IPS-20b (cell line): ENCODE data around the gene ODAPH.
"Not testable (repeated sequence)": the region's sequence is repeated elsewhere in the genome, so short reads cannot be mapped to it uniquely, and the experiment has no call there.

Source experiments
- H3K27ac ChIP-seq: one replicate; pipeline ENCODE4 v1.5.1; 2013; ENCODE audit warnings: low read length
- H3K27me3 ChIP-seq: 2 replicates; pipeline ENCODE4 v1.6.1; 2013; ENCODE audit warnings: mild to moderate bottlenecking, low read length, inconsistent platforms; ENCODE audit not compliant: insufficient read depth
- H3K36me3 ChIP-seq: 2 replicates; pipeline ENCODE4 v1.6.1; 2013; ENCODE audit warnings: low read depth, mild to moderate bottlenecking, inconsistent platforms, low read length, moderate library complexity; ENCODE audit not compliant: insufficient read depth
- H3K4me1 ChIP-seq: 2 replicates; pipeline ENCODE4 v1.6.1; 2013; ENCODE audit warnings: mild to moderate bottlenecking, control low read depth, inconsistent platforms, low read length, moderate library complexity; ENCODE audit not compliant: insufficient read depth
- H3K4me3 ChIP-seq: 2 replicates; pipeline ENCODE4 v1.5.1; 2013; ENCODE audit warnings: mild to moderate bottlenecking, low read length, inconsistent platforms
- H3K9ac ChIP-seq: 2 replicates; pipeline ENCODE4 v1.6.1; 2013; ENCODE audit warnings: low read depth, mild to moderate bottlenecking, inconsistent platforms, low read length, moderate library complexity
- H3K9me3 ChIP-seq: 2 replicates; pipeline ENCODE4 v1.6.1; 2013; ENCODE audit warnings: mild to moderate bottlenecking, low read depth, low read length, inconsistent platforms; ENCODE audit not compliant: insufficient read depth

ODAPH gene

DNA sequence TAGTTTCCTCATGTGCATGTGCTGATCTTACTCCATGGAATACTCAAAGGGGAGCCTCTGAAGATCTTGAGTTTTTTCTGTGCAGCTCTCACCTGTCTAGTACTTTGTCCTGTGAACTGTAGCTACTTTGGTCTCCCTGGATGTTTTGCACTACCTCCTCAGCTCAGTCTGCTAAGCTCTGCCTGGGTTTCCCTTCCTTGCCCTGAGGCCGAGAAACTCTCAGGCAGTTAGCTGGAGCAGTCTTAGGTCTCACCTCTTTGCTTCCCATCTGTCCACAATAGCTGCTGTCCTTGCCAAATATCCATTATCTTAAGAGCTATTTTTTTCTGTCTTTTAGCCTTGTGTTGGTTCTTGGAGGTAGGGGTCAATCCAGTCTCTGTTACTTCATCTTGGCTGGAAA is 30.0 kb upstream of the ODAPH start:
- Histone ChIP-seq H3K9me3 (no peaks in the 10 kb centered on the region), H3K27ac (no peak overlapping the region), H3K36me3 (peaks cover 73% of the 10 kb centered on the region)

DNA sequence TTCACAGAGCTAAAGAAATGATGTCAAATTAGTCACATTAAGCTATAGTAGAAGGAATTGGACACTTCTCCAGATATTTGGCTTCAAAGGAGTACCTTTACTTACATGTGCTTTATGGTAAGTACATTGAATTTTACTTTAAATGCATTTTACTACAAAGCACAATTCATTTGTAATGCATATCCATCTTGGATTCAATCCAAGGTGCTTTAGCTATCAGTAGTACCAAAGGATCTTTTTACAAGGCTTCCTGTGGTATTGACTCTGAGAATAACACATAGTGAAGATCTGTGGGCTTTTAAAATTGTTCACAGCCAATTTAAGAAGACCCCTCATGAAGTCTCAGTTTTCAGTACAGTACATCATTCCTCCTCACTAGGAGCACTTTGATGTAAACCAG is 28.4 kb upstream of the ODAPH start:
- no peak overlapping the region for H3K4me3 ChIP-seq
- no peak overlapping the region for H3K9ac ChIP-seq
- H3K9me3 ChIP-seq, result no peaks in the 10 kb centered on the region; the same call in 1 of the 2 replicates
- no peak overlapping the region for H3K27ac ChIP-seq
- H3K27me3 ChIP-seq, result no peaks in the 10 kb centered on the region
- no peaks in the 10 kb centered on the region for H3K4me1 ChIP-seq
- H3K36me3 ChIP-seq, result peaks cover 71% of the 10 kb centered on the region

More for the DNA sequence above, 30.0 kb upstream of the ODAPH start:
- Histone ChIP-seq H3K27me3 (no peaks in the 10 kb centered on the region), H3K9ac (no peak overlapping the region), H3K4me1 (no peaks in the 10 kb centered on the region), H3K4me3 (no peak overlapping the region)

DNA sequence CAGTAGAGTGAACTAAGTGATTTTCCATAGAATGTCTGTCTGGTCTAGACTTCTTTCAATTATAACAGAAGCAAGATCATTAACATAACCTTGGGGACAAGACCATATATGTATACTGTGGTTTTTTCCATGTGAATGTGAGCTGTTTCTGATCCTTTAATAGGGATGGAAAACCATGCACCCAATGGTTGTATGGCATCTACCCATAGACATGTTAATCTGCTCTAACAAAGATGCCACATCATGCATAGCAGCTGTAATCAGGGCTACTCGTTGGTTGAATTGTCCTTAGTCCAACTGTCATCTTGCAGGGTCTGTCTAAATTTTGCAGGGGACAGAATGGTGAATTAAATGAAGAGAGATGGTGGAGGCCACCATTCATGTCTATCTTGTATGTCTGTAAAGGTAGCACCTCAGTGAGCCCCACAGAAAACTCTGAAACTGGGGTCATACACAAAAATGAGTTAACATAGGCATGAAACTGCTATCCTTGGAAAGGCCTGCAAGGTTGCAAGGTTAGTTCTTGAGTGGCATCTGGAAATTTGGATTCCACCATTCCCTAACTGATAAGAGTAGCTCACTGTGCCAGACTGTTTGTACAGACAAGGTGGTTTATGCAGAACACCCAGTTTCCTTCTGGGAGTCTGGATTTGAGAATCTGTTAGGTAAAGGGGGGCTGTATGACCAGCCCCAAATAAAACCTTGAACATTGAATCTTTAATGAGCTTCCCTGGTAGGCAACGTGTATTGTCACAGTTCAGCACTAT is 25.1 kb upstream of the ODAPH start:
- no peaks in the 10 kb centered on the region for H3K27me3 ChIP-seq
- peaks cover 56% of the 10 kb centered on the region for H3K36me3 ChIP-seq
- no peak overlapping the region for H3K27ac ChIP-seq
- no peaks in the 10 kb centered on the region for H3K4me1 ChIP-seq
- peaks cover 6% of the 10 kb centered on the region for H3K9me3 ChIP-seq
- no peak overlapping the region for H3K9ac ChIP-seq
- H3K4me3 ChIP-seq, result no peak overlapping the region

DNA sequence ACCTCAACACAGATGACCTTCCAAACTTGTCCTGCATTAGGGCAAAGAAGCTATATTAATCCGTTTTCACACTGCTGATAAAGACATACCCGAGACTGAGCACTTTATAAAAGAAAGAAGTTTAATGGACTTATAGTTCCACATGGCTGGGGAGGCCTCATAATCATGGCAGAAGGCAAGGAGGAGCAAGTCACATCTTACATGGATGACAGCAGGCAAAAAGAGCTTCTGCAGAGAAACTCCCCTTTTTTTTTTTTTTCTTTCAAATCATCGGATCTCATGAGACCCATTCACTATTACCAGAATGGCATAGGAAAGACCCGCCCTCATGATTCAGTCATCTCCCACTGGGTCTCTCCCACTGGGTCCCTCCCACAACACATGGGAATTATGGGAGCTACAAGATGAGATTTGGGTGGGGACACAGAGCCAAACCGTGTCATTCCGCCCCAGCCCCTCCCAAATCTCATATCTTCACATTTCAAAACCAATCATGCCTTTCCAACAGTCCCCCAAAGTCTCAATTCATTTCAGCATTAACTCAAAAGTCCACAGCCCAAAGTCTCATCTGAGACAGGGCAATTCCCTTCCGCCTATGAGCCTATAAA is 24.2 kb upstream of the ODAPH start:
- peaks cover 49% of the 10 kb centered on the region for H3K36me3 ChIP-seq
- not testable (repeated sequence) for H3K27ac ChIP-seq, H3K4me3 ChIP-seq, H3K27me3 ChIP-seq, H3K9ac ChIP-seq, H3K4me1 ChIP-seq, H3K9me3 ChIP-seq

DNA sequence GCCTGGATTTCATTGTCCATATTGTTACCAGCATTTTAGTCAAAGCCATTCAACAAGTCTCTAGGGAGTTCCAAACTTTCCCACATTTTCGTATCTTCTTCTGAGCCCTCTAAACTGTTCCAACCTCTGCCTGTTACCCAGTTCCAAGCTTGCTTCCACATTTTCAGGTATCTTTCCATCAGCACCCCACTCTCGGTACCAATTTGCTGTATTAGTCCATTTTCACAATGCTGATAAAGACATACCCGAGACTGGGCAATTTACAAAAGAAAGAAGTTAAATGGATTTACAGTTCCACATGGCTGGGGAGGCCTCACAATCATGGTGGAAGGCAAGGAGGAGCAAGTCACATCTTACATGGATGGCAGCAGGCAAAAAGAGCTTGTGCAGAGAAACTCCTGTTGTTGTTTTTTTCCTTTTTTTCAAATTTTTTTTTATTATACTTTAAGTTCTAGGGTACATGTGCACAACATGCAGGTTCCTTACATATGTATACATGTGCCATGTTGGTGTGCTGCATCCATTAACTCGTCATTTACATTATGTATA is 22.5 kb upstream of the ODAPH start:
- H3K36me3 ChIP-seq, result peaks cover 32% of the 10 kb centered on the region
- H3K9me3 ChIP-seq, H3K27ac ChIP-seq: not testable (repeated sequence)

DNA sequence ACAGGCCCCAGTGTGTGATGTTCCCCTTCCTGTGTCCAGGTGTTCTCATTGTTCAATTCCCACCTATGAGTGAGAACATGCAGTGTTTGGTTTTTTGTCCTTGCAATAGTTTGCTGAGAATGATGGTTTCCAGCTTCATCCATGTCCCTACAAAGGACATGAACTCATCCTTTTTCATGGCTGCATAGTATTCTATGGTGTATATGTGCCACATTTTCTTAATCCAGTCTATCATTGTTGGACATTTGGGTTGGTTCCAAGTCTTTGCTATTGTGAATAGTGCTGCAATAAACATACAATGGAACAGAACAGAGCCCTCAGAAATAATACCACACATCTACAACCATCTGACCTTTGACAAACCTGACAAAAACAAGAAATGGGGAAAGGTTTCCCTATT is 21.9 kb upstream of the ODAPH start:
- not testable (repeated sequence) for H3K27me3 ChIP-seq, H3K9ac ChIP-seq, H3K4me1 ChIP-seq, H3K9me3 ChIP-seq, H3K27ac ChIP-seq, H3K4me3 ChIP-seq
- H3K36me3 ChIP-seq, result peaks cover 32% of the 10 kb centered on the region

More for the DNA sequence above, 22.5 kb upstream of the ODAPH start:
- not testable (repeated sequence) for H3K4me1 ChIP-seq, H3K27me3 ChIP-seq, H3K9ac ChIP-seq, H3K4me3 ChIP-seq

DNA sequence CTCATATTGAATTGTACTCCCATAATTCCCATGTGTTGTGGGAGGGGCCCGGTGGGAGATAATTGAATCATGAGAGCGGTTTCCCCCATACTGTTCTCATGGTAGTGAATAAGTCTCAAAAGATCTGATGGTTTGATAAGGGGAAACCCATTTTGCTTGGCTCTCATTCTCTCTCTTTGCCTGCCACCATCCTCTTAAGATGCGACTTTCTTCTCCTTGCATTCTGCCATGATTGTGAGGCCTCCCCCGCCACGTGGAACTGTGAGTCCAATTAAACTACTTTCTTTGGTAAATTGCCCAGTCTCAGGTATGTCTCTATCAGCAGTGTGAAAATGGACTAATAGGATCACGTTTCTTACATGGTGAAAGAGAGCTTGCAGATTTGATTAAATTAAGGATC is 18.6 kb upstream of the ODAPH start:
- H3K27ac ChIP-seq, H3K4me1 ChIP-seq, H3K9ac ChIP-seq, H3K4me3 ChIP-seq, H3K9me3 ChIP-seq, H3K27me3 ChIP-seq, H3K36me3 ChIP-seq: not testable (repeated sequence)

DNA sequence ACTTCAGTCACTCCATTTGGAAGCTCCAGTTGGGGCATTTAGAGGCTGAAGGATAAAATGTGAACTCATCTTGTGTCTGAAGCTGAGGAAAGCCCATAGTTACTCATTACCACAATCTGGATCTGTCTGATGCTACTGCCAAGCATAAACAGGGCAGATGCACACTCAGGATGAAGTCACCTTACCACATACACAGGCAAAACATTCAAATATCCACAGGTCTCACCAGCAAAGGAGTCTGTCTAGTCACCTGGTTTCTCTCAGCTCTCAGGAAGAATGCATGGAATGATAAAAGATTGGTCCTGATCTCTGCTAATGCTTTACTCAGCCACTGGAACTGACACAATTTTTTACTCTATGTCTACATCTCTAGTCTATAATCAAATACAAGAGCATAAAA is 13.0 kb upstream of the ODAPH start:
- no peak overlapping the region for H3K4me3 ChIP-seq
- H3K9me3 ChIP-seq, result no peaks in the 10 kb centered on the region
- no peak overlapping the region for H3K9ac ChIP-seq
- H3K27me3 ChIP-seq, result no peaks in the 10 kb centered on the region
- H3K4me1 ChIP-seq, result no peaks in the 10 kb centered on the region
- H3K36me3 ChIP-seq, result no peaks in the 10 kb centered on the region
- H3K27ac ChIP-seq, result no peak overlapping the region

DNA sequence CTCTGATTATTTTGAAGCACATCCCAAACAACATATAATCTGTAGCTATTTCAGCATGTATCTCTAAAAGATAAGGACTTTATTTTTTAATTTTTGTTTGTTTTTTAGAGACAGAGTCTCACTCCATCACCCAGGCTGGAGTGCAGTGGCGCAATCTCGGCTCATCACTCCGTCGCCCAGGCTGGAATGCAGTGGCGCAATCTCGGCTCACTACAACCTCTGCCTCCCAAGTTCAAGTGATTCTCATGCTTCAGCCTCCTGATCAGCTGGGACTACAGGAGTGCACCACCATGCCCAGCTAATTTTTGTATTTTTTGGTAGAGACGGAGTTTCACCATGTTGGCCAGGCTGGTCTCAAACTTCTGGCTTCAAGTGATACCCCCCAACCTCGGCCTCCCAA is 11.6 kb upstream of the ODAPH start:
- H3K4me3 ChIP-seq, H3K27ac ChIP-seq, H3K9ac ChIP-seq, H3K36me3 ChIP-seq, H3K9me3 ChIP-seq, H3K4me1 ChIP-seq, H3K27me3 ChIP-seq: not testable (repeated sequence)

DNA sequence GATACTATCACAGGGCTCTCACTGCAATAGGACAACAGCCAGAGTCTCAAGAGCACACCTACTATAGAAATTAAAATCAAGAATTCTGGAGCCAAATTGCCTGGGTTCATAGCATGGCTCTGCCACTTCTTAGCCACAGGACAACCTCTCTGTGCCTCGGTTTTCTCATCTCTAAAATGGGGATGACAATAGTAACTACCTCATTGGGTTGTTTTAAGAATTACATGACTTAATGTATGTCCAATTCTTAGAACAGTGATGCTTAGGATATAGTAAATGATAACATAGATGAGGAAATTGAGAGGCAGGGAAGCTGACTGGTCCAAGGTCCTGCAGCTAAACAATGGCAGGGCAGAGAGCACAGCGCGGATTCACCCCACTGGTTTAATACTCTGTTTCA is 11.0 kb upstream of the ODAPH start:
- H3K9me3 ChIP-seq, result no peaks in the 10 kb centered on the region
- no peak overlapping the region for H3K27ac ChIP-seq
- no peaks in the 10 kb centered on the region for H3K4me1 ChIP-seq
- H3K36me3 ChIP-seq, result no peaks in the 10 kb centered on the region
- H3K9ac ChIP-seq, result no peak overlapping the region
- no peaks in the 10 kb centered on the region for H3K27me3 ChIP-seq
- no peak overlapping the region for H3K4me3 ChIP-seq

DNA sequence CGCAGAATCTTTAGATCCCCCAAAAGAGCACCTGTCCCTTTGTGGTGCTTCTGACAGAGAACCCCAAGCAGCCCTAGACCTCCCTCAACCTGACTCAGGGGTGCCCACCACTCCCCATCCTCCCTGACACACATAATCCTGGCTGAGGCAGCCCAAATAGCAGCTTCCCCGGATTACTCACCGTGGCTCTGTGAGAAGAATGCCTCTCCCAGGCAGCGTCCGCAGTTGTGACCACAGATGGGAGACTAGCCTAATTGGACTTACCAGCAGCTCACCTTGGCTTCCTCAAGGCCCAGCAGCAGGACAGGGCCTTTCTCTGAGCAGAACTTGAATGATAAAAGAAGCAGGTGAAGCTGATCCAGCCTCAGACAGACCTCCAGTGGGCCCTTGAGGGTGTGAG is 10.3 kb upstream of the ODAPH start:
- H3K9me3 ChIP-seq, result no peaks in the 10 kb centered on the region
- no peak overlapping the region for H3K9ac ChIP-seq
- no peaks in the 10 kb centered on the region for H3K27me3 ChIP-seq
- no peak overlapping the region for H3K27ac ChIP-seq
- H3K4me1 ChIP-seq, result no peaks in the 10 kb centered on the region
- H3K36me3 ChIP-seq, result no peaks in the 10 kb centered on the region
- H3K4me3 ChIP-seq, result no peak overlapping the region

DNA sequence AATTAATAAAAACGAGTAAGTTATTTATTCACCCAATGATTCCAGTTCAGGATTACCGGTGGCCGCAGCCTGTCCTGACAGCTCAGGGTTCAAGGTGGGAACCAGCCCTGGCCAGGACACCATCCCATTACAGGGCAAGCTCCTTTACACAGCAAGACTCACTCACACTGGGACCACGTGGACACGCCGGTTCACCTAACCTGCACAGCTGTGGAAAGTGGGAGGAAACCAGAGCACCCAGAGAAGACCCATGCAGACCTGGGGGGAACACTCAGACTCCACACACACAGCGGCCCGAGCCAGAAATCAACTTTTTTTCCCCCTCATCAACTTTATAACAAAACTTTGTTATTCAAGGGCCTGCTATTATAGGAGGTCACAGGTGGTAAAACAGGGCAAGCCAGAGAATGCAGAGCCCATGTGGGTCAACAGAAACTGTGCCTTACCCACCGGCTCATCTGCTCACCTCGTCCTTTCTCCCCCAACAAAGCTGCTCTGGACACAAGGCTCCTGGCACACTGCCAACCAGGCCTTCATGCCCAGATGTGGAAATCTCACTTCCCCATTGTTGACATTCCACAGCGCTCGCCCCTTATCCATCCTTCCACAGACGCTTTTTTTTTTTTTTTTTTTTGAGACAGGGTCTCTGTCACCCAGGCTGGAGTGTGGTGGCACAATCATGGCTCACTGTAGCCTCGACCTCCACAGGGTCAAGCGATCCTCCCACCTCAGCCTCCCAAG is 8.0 kb upstream of the ODAPH start:
- Histone ChIP-seq H3K36me3 (no peaks in the 10 kb centered on the region), H3K4me3 (no peak overlapping the region), H3K27me3 (no peaks in the 10 kb centered on the region), H3K9me3 (no peaks in the 10 kb centered on the region), H3K4me1 (no peaks in the 10 kb centered on the region), H3K9ac (no peak overlapping the region), H3K27ac (no peak overlapping the region)
